ENCODE data around the gene SF3B3.

- TF ChIP-seq CTCF (conservative IDR thresholded peaks at IDR 0.05; ENCODE audit: low read length) (no peak), EZH2phosphoT487 (IDR thresholded peaks at IDR 0.05; ENCODE audit: borderline replicate concordance, low read depth, low read length) (no peak)
Measured at GRCh38 chr16:70494777-70495176, 28.8 kb upstream of the SF3B3 start.

All from OCI-LY7 (cell line).